Psoas muscle (tissue), 8 donors: ENCODE results near the gene SRCAP. TPM values are rescaled to one million over a fixed set of nuclear protein-coding genes. Genes with fewer than 3 reads are reported as not detected.
A peak's percentile ranks its signal among the peaks of the same experiment; 100 is the strongest.
"Not testable (repeated sequence)": the region's sequence is repeated elsewhere in the genome, so short reads cannot be mapped to it uniquely, and the experiment has no call there.

Source experiments
- ATAC-seq, 4 donors: fragments of 200-7000 bp; cut with Tn5 transposase; one replicate each; pipeline ENCODE4 v1.9.1; 2020; ENCODE audit warnings: moderate library complexity in 3 of 4, mild to moderate bottlenecking in 2 of 4
- DNase-seq, 2 donors: peaks; one replicate each; pipeline ENCODE4 v3.0.0-alpha.2; 2020
- H3K27ac ChIP-seq: fragments of 200-600 bp; one replicate; pipeline ENCODE4 v1.8.0; 2022
- H3K27me3 ChIP-seq, 3 donors: fragments of 200-600 bp in 1 of 3; one replicate each; pipeline versions ENCODE4 v1.6.1 to v1.8.0; 2013 to 2022; ENCODE audit warnings: low read length in 2 of 3, mild to moderate bottlenecking in 2 of 3, moderate library complexity in 1 of 3; ENCODE audit not compliant: insufficient read depth in 3 of 3
- H3K36me3 ChIP-seq, 2 donors: fragments of 200-600 bp in 1 of 2; one replicate each; pipeline versions ENCODE4 v1.6.1 to v1.8.0; 2013 to 2022; ENCODE audit warnings: low read depth in 1 of 2, mild to moderate bottlenecking in 1 of 2, moderate library complexity in 1 of 2; ENCODE audit not compliant: insufficient read depth in 1 of 2
- H3K4me1 ChIP-seq: fragments of 200-600 bp; one replicate; pipeline ENCODE4 v1.8.0; 2022
- H3K4me3 ChIP-seq: fragments of 200-600 bp; one replicate; pipeline ENCODE4 v1.8.0; 2022; ENCODE audit warnings: mild to moderate bottlenecking
- H3K9me3 ChIP-seq: fragments of 200-600 bp; one replicate; pipeline ENCODE4 v1.8.0; 2022
- WGBS, 3 donors: extraction: QIAGEN DNeasy Blood & Tissue Kit; methylation state at CpG; one replicate each; pipeline versions ENCODE4 v1.1.6 to v1.1.7; 2013; 5-methylcytosine and 5-hydroxymethylcytosine counted together
- intact Hi-C, 2 donors: fragments of 100-400 bp; cut with DNase I; formaldehyde crosslinking; loops; one replicate each; pipeline versions ENCODE4 v1.11.0 to v1.14.2; 2022
- polyA plus RNA-seq, 3 donors: library from polyadenylated mRNA; stranded (reverse); fragments of 200-250 nt; gene quantifications; one replicate each; pipeline ENCODE4 v1.2.3, GENCODE V29; 2013
- total RNA-seq, 4 donors: library from RNA; stranded (reverse); fragmentation: NEBNext Ultra II Directional in 2 of 4; extraction: Animal tissue kit (Norgen Biotek cat#: 25700) in 2 of 4; gene quantifications; one replicate each; pipeline versions ENCODE4 v1.2.1 to v1.2.4, GENCODE V29; 2021 to 2023
- TF ChIP-seq, protein P1 (sequence below): fragments of 200-600 bp; IDR thresholded peaks from one replicate; pipeline ENCODE4 v1.8.0; 2022; ENCODE audit warnings: antibody characterized with exemption
- donor health status: healthy with polysubstance abuse.
- donor health status: DM: no; HTN: no; CAD: no; lungs with moderate emphysema.
- donor health status: Bipolar disorder and iron deficiency.
- donor health status: healthy.
- donor health status: DM: yes; HTN: yes; CAD: no.
- donor health status: DM: no; HTN: no; CAD: no.
- donor health status: DM: no; HTN: no; CAD: no.
- donor health status: DM: yes; HTN: yes; CAD: no.

SRCAP gene
- total and polyA plus RNA-seq, 7 donors = 4.4 to 50.1 (median 37.8) TPM

- intact Hi-C loops = loop anchor here in 1 of 2 donors (5.0 kb wide), 1 partner anchor 33 kb away; no protein-coding TSS in a partner anchor
- no peak overlapping the region for H3K27ac ChIP-seq
- H3K4me3 ChIP-seq = no peak overlapping the region
- DNase-seq (no peak), ATAC-seq (no peak)
- TF ChIP-seq, protein P1, sequence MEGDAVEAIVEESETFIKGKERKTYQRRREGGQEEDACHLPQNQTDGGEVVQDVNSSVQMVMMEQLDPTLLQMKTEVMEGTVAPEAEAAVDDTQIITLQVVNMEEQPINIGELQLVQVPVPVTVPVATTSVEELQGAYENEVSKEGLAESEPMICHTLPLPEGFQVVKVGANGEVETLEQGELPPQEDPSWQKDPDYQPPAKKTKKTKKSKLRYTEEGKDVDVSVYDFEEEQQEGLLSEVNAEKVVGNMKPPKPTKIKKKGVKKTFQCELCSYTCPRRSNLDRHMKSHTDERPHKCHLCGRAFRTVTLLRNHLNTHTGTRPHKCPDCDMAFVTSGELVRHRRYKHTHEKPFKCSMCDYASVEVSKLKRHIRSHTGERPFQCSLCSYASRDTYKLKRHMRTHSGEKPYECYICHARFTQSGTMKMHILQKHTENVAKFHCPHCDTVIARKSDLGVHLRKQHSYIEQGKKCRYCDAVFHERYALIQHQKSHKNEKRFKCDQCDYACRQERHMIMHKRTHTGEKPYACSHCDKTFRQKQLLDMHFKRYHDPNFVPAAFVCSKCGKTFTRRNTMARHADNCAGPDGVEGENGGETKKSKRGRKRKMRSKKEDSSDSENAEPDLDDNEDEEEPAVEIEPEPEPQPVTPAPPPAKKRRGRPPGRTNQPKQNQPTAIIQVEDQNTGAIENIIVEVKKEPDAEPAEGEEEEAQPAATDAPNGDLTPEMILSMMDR = no peak
- 72 to 82% (median 77%) methylated on average over 11 of the region's 11 CpGs for WGBS, 3 donors
- peaks cover 0 to 5% of the 10 kb centered on the region in 2 donors for H3K36me3 ChIP-seq
- H3K9me3 ChIP-seq = no peaks in the 10 kb centered on the region
- peaks cover 6% of the 10 kb centered on the region for H3K4me1 ChIP-seq
- H3K27me3 ChIP-seq = no peaks in the 10 kb centered on the region
Measured at GRCh38 chr16:30694926-30695693, 3.9 kb upstream of the SRCAP start.

- H3K9me3 ChIP-seq, H3K27me3 ChIP-seq, ATAC-seq, DNase-seq, H3K27ac ChIP-seq, H3K4me3 ChIP-seq: not testable (repeated sequence)
- Histone ChIP-seq H3K36me3 (peaks cover 0 to 21% of the 10 kb centered on the region in 2 donors), H3K4me1 (peaks cover 17% of the 10 kb centered on the region)
- intact Hi-C loops = loop anchor here (2.0 to 5.0 kb wide), 2 partner anchors 34 to 36 kb away; no protein-coding TSS in a partner anchor
- 94 to 100% (median 95%) methylated on average over 3 of the region's 3 CpGs for WGBS, 3 donors
Measured at GRCh38 chr16:30696646-30697045, 2.3 kb upstream of the SRCAP start.

DNA sequence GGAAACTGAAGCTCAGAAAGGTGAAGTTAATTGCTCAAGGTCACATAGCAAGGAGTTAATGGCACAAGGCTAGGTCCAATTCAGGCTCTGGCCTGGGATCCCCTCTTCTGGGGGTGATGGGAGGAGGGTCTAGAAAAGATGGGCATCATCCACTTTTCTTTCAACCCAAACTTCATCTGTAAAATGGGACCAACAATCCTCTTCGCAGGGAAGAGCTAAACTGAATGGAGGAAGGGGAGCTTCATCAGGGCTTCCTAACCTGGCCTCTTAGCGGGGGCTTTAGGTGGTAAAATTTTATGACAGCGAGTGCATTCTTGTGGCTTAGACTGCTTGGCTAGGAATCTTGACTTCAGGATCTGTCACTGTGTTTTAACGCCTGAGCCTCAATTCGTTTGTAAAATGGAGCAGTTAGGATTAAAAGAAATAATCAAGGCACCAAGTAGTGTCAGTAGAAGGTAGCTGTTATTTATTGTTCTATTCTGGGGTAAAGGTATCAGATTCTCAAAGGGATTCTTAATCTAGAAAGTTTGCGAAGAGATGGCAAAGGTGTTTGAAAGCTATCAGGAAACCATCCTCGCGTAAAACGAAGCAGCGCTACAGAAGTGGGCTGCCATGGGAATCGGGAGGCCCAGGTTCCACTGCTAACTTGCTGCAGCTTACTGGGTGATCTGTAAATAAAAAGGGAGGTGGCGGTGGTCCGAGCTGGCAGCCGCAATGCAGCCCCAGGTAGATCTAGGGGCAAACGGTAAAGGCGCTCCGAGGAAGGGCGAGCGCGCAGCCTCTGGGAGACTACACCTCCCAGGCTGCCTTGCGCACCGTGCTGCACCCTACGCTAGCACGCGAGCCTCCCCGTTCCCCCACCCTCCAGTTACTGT lies 1.5 kb upstream of the SRCAP start:
- Histone ChIP-seq H3K27ac (peak overlapping the region; percentile 95), H3K9me3 (no peaks in the 10 kb centered on the region), H3K36me3 (peaks cover 0 to 27% of the 10 kb centered on the region in 2 donors), H3K27me3 (no peaks in the 10 kb centered on the region), H3K4me1 (peaks cover 17% of the 10 kb centered on the region), H3K4me3 (peak overlapping the region; percentile 98)
- WGBS, 3 donors = 10 to 12% (median 12%) methylated on average over 26 of the region's 26 CpGs
- TF ChIP-seq, protein P1 = no peak
- intact Hi-C loops = loop anchor here (2.0 to 5.0 kb wide), 2 partner anchors 35 to 37 kb away; no protein-coding TSS in a partner anchor
- ATAC-seq (peak in 2 of 4 donors; percentile 93 to 95), DNase-seq (no peak)

- DNase-seq = peak; percentile 99 to 100
Measured at GRCh38 chr16:30698139-30698815, 694 bp upstream of the SRCAP start.

More at GRCh38 chr16:30698139-30698815, 694 bp upstream of the SRCAP start:
- peak; percentile 88 to 94 (median 91) for ATAC-seq
- TF ChIP-seq, protein P1 = no peak
- H3K27me3 ChIP-seq = no peaks in the 10 kb centered on the region
- H3K27ac ChIP-seq = peak overlapping the region; percentile 95
- H3K36me3 ChIP-seq = peaks cover 0 to 35% of the 10 kb centered on the region in 2 donors
- H3K9me3 ChIP-seq = no peaks in the 10 kb centered on the region
- 0% methylated on average over 45 to 72 of the region's 76 CpGs for WGBS, 3 donors
- intact Hi-C loops = loop anchor here in 1 of 2 donors (5.0 kb wide), 1 partner anchor 36 kb away; no protein-coding TSS in a partner anchor
- H3K4me3 ChIP-seq = peak overlapping the region; percentile 98
- peaks cover 17% of the 10 kb centered on the region for H3K4me1 ChIP-seq
